Mononuclear cell (primary cell): Measurements from ENCODE around the gene SPTB. TPM values are rescaled to one million over a fixed set of nuclear protein-coding genes. Genes with fewer than 3 reads are reported as not detected.

Experiments used
- H3K27me3 ChIP-seq: 2 replicates; pipeline ENCODE4 v1.6.0; 2011; ENCODE audit warnings: low read length, control low read depth; ENCODE audit not compliant: insufficient read depth
- H3K4me1 ChIP-seq: 2 replicates; pipeline ENCODE4 v1.5.1; 2011; ENCODE audit warnings: mild to moderate bottlenecking, low read length, control low read depth; ENCODE audit not compliant: insufficient read depth
- H3K4me3 ChIP-seq: 2 replicates; pipeline ENCODE4 v1.5.1; 2011; ENCODE audit warnings: mild to moderate bottlenecking, low read length, moderate library complexity
- H3K9me3 ChIP-seq: 2 replicates; pipeline ENCODE4 v1.5.1; 2011; ENCODE audit warnings: low read depth, mild to moderate bottlenecking, control low read depth, low read length
- total RNA-seq: library from RNA; depleted of rRNA; stranded (reverse); fragments of >200 nt; gene quantifications from one replicate; pipeline ENCODE4 v1.2.3, GENCODE V29; 2012

Gene SPTB
- total RNA-seq, 1 donor, result 1.5 TPM

GRCh38 chr14:64768401-64769095, 111.2 kb downstream of the SPTB start:
- Histone ChIP-seq H3K4me3 (no peak overlapping the region), H3K9me3 (no peaks in the 10 kb centered on the region), H3K4me1 (peaks cover 18% of the 10 kb centered on the region), H3K27me3 (no peaks in the 10 kb centered on the region)

GRCh38 chr14:64767215-64767964, 112.3 kb downstream of the SPTB start:
- Histone ChIP-seq H3K27me3 (no peaks in the 10 kb centered on the region), H3K9me3 (no peaks in the 10 kb centered on the region), H3K4me1 (peaks cover 22% of the 10 kb centered on the region), H3K4me3 (no peak overlapping the region)

DNA sequence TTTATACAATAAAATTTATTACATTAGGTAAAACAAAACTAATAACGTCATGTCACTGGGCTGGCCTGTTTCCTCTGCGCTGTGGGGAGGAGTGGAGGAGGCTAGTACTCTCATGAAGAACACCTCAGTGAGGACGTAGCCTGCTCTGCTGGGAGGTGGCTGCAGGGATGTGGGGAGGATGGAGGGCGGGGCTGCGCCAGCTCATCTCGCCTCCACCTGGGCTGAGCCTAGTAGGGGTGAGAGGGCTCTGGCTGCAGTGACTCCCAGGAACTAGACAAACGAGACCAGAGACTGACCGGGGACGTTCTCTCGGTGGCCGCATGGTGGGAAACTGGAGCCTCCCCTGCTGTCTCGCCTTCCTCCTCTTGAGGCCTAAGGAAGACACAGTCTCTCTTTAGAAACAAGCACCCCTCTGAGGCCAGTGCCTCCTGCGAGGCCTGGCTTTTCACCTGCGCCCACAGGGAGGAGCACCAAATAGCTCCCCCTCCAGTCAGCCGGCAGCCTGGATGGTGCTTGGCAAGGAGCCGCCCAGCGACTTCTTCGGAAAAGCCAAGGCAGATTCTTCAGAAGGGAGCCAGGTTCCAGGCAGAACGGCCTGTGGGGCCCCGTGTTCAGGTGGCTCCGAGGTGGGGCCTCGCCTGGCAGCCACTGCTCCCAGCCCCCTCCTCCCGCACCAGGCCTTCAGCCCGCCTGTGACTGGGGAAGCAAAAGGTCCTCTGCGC, 113.1 kb downstream of the SPTB start:
- H3K4me1 ChIP-seq, result peaks cover 28% of the 10 kb centered on the region

GRCh38 chr14:64765740-64766302, 113.9 kb downstream of the SPTB start:
- Histone ChIP-seq H3K27me3 (peaks cover 3% of the 10 kb centered on the region), H3K9me3 (no peaks in the 10 kb centered on the region), H3K4me1 (peaks cover 23% of the 10 kb centered on the region), H3K4me3 (no peak overlapping the region)

More for the DNA sequence above, 113.1 kb downstream of the SPTB start:
- Histone ChIP-seq H3K4me3 (no peak overlapping the region), H3K9me3 (no peaks in the 10 kb centered on the region), H3K27me3 (peaks cover 3% of the 10 kb centered on the region)

GRCh38 chr14:64764641-64765520, 114.8 kb downstream of the SPTB start:
- H3K9me3 ChIP-seq, result no peaks in the 10 kb centered on the region
- no peak overlapping the region for H3K4me3 ChIP-seq
- H3K4me1 ChIP-seq, result peaks cover 27% of the 10 kb centered on the region
- peaks cover 3% of the 10 kb centered on the region for H3K27me3 ChIP-seq

DNA sequence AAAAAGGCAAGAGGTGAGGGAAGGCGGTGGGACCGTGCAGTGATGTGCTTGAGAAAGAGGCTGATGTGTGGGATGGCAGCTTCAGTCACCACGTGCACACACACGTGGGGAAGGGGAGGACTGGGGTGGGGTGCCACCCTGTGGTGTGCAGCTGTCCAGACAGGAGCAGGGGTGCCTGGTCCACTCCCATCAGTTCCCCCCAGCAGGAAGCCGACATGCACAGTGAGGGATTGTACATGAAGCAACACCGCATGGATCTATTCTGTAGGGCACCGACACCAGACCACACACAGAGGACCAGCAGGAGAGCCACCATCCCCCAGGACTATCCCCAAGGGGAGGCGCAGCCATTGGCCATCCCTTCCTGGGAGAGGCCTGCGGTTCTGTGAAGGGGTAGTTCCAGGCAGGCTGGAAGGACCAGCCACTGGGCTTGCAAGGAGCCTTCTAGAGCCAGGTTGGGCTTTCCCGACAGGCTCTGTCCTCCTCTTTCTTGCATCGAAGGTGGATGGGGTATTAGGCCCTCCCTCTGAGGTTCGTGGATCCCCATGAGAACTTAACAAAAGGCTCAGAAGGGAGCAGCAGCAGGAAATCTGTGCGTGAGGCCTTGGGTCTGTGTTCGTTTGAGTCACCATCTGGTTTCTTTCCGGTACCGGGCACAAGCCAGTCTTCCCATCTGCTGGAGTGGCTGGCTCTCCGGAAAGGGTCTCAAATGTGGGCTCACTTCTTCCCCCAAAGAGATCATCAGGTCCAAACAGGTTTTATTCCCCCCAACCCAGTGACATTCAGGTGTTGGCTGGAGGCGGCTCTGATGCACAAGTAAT, 115.7 kb downstream of the SPTB start:
- Histone ChIP-seq H3K4me1 (peaks cover 35% of the 10 kb centered on the region), H3K27me3 (peaks cover 3% of the 10 kb centered on the region), H3K4me3 (no peak overlapping the region), H3K9me3 (no peaks in the 10 kb centered on the region)

DNA sequence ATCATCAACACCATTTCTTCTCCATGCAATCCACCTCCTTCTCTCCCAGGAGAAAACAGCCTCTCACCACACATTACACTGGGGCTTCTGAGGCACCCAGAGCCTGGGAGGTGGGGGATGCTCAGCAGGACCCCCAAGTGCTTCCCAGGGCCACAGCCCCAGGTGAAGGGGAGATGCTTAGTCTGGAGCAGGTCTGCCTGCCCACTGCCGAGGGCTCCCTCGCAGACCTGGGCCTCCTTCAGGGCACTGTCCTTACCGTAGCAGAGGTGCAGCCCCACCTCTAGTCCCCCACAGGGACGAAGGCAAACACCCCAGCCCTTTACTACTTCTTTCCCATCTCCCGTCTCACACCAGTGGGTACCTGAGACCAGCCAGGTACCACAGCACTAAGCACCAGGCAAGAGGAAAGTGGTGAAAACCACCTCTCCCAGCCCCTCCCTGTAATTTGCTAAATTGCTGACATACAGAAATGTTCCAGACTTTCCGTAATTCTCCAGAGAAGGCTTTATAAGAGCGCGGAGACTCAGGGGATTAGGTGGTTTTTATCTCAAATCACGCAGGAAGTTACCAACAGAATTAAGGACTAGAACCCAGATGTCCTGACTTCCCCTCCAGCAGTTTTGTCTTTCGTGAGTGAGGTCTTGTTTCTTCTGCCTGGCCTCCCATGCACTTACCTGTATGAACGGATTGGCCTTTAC, 116.5 kb downstream of the SPTB start:
- H3K4me1 ChIP-seq, result peaks cover 41% of the 10 kb centered on the region
- H3K27me3 ChIP-seq, result peaks cover 3% of the 10 kb centered on the region
- H3K4me3 ChIP-seq, result no peak overlapping the region
- no peaks in the 10 kb centered on the region for H3K9me3 ChIP-seq

- Histone ChIP-seq H3K9me3 (no peaks in the 10 kb centered on the region), H3K27me3 (peaks cover 3% of the 10 kb centered on the region), H3K4me1 (peaks cover 50% of the 10 kb centered on the region), H3K4me3 (no peak overlapping the region)
These were observed 117.4 kb downstream of the SPTB start for GRCh38 chr14:64762044-64763034.

DNA sequence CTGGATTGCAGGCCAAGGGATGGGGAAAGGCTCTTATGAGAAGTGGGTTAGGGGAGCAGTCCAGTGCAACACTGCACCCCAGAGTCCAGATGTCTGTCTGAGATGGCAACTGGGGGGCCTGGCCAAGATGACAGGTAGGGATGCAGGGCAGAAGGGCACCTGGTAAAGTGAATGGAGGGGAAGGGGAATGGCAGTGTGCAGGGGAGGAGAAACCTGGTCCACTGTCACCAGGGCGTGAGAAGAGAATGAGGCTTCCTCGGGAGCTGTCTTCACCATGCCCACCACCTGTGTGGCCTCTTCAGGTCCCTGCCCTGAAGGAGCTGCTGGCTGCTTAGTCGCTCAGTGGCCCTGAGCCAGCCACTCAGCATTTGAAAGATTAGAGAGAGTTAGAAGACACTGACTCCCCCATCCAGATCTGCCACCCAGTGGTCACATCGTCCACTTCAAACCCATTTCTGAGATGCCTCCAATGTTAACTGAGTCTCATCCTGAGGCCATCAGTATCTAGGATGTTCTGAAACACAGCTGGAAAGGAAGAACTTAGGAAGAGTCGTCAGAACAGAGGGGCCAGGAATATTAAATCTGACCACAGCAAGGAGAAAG, 118.2 kb downstream of the SPTB start:
- Histone ChIP-seq H3K4me1 (peaks cover 58% of the 10 kb centered on the region), H3K4me3 (no peak overlapping the region), H3K27me3 (peaks cover 3% of the 10 kb centered on the region), H3K9me3 (no peaks in the 10 kb centered on the region)

DNA sequence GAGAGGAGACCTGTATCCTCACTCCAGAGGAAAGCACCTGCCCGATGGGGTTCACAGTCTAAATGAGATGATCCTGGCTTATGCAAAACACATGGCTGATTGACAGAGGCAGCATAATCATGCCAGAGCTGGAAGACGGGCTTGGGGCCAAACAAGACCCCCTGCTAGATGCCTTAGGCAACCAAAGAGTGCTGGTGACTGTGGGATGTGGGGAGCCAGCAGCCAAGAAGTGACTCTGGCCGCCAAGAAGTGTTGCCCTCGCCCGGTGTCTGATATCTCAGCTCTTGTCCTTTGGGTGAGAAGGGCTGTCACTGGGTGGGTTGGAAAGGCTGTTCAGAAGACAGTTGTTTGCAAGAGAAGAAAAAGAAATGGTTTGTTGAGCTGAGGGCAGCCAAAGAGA, 118.8 kb downstream of the SPTB start:
- no peak overlapping the region for H3K4me3 ChIP-seq
- H3K9me3 ChIP-seq, result no peaks in the 10 kb centered on the region
- H3K27me3 ChIP-seq, result peaks cover 3% of the 10 kb centered on the region
- H3K4me1 ChIP-seq, result peaks cover 59% of the 10 kb centered on the region

- Histone ChIP-seq H3K9me3 (no peaks in the 10 kb centered on the region), H3K4me3 (no peak overlapping the region), H3K27me3 (peaks cover 3% of the 10 kb centered on the region), H3K4me1 (peaks cover 64% of the 10 kb centered on the region)
These were observed 119.5 kb downstream of the SPTB start for GRCh38 chr14:64760146-64760755.

- no peak overlapping the region for H3K4me3 ChIP-seq
- peaks cover 3% of the 10 kb centered on the region for H3K27me3 ChIP-seq
- peaks cover 62% of the 10 kb centered on the region for H3K4me1 ChIP-seq
- no peaks in the 10 kb centered on the region for H3K9me3 ChIP-seq
These were observed 120.2 kb downstream of the SPTB start for GRCh38 chr14:64759555-64759938.
